ENCODE measurements around the gene PEX5L. TPM values are rescaled to one million over a fixed set of nuclear protein-coding genes. Genes with fewer than 3 reads are reported as not detected.
A peak's percentile ranks its signal among the peaks of the same experiment; 100 is the strongest.

The PEX5L gene
- total RNA-seq, 1 experiment from 2014 or later = 3.2 TPM

DNA sequence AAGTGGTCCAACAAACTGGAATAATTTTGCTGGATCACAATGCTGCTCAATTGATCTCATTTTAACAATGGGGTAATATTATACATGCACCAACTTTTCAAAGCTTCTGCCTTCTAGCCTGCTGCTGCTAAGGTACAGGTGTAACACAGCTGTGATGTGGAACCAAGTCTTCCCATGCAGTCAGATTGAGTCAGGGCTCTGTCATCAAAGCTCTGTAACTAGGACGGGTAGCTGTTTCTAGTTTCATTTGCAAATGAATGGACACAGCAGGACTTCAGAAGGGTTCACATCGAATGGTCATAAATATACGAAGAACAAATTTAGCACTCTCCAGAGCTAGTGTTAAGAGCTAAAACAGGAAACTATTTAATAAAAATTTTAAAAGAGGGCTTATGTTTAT is 194.7 kb downstream of the PEX5L start:
- no peak for DNase-seq (ENCODE audit: low spot score)
- Mint-ChIP-seq H3K27me3 (ENCODE audit: low read depth) (no peaks in the 10 kb centered on the region; the same call in 1 of the 2 replicates), H3K4me1 (peaks cover 28% of the 10 kb centered on the region), H3K9me3 (no peaks in the 10 kb centered on the region), H3K36me3 (no peaks in the 10 kb centered on the region), H3K4me3 (no peak overlapping the region), H3K27ac (no peak overlapping the region)
- POLR2A ChIA-PET = interaction anchor here (0.6 kb wide), 1 partner anchor 184 kb away, joined by 4 read pairs; no protein-coding TSS in a partner anchor
- CTCF ChIA-PET = interaction anchor here (0.5 to 1.1 kb wide), 5 partner anchors 10 to 254 kb away, joined by 3 to 4 read pairs (median 3); no protein-coding TSS in a partner anchor
- ATAC-seq = peak; percentile 80
- TF ChIP-seq IRF1 (CRISPR knock-in tag; IDR thresholded peaks at IDR 0.05) = no peak
- no peak for TF ChIP-seq NR1H2 (CRISPR knock-in tag; IDR thresholded peaks at IDR 0.05)
- no peak for TF ChIP-seq GTF2I (CRISPR knock-in tag; conservative IDR thresholded peaks at IDR 0.05)
- TF ChIP-seq ZNF121 (CRISPR knock-in tag; IDR thresholded peaks at IDR 0.05) = no peak
- TF ChIP-seq, protein P1, sequence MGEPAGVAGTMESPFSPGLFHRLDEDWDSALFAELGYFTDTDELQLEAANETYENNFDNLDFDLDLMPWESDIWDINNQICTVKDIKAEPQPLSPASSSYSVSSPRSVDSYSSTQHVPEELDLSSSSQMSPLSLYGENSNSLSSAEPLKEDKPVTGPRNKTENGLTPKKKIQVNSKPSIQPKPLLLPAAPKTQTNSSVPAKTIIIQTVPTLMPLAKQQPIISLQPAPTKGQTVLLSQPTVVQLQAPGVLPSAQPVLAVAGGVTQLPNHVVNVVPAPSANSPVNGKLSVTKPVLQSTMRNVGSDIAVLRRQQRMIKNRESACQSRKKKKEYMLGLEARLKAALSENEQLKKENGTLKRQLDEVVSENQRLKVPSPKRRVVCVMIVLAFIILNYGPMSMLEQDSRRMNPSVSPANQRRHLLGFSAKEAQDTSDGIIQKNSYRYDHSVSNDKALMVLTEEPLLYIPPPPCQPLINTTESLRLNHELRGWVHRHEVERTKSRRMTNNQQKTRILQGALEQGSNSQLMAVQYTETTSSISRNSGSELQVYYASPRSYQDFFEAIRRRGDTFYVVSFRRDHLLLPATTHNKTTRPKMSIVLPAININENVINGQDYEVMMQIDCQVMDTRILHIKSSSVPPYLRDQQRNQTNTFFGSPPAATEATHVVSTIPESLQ (CRISPR knock-in tag; IDR thresholded peaks at IDR 0.05) = no peak
- TF ChIP-seq HMGXB4 (CRISPR knock-in tag; IDR thresholded peaks at IDR 0.05) = no peak
- no peak for TF ChIP-seq KAT7 (CRISPR knock-in tag; IDR thresholded peaks at IDR 0.05; ENCODE audit: borderline replicate concordance)
- TF ChIP-seq NFATC4 (CRISPR knock-in tag; IDR thresholded peaks at IDR 0.05) = no peak
- TF ChIP-seq FOXP1 (CRISPR knock-in tag; IDR thresholded peaks at IDR 0.05; ENCODE audit: borderline replicate concordance) = no peak
- TF ChIP-seq, protein P2, sequence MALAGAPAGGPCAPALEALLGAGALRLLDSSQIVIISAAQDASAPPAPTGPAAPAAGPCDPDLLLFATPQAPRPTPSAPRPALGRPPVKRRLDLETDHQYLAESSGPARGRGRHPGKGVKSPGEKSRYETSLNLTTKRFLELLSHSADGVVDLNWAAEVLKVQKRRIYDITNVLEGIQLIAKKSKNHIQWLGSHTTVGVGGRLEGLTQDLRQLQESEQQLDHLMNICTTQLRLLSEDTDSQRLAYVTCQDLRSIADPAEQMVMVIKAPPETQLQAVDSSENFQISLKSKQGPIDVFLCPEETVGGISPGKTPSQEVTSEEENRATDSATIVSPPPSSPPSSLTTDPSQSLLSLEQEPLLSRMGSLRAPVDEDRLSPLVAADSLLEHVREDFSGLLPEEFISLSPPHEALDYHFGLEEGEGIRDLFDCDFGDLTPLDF (CRISPR knock-in tag; IDR thresholded peaks at IDR 0.05) = no peak
- TF ChIP-seq ESRRA (CRISPR knock-in tag; IDR thresholded peaks at IDR 0.05; ENCODE audit: borderline replicate concordance) = no peak
- TF ChIP-seq TEAD1 (CRISPR knock-in tag; IDR thresholded peaks at IDR 0.05) = no peak

- Mint-ChIP-seq H3K36me3 (no peaks in the 10 kb centered on the region), H3K4me1 (peaks cover 34% of the 10 kb centered on the region), H3K27ac (no peak overlapping the region), H3K4me3 (no peak overlapping the region), H3K9me3 (no peaks in the 10 kb centered on the region), H3K27me3 (ENCODE audit: low read depth) (no peaks in the 10 kb centered on the region; the same call in 1 of the 2 replicates)
- DNase-seq (ENCODE audit: low spot score) (no peak), ATAC-seq (no peak)
- POLR2A ChIA-PET = interaction anchor here (0.6 kb wide), 1 partner anchor 357 kb away, joined by 3 read pairs; no protein-coding TSS in a partner anchor
- CTCF ChIA-PET = no interaction called here
- TF ChIP-seq PRDM15 (CRISPR knock-in tag; IDR thresholded peaks at IDR 0.05) (no peak), SMAD3 (CRISPR knock-in tag; IDR thresholded peaks at IDR 0.05; ENCODE audit: borderline replicate concordance) (no peak), OVOL2 (CRISPR knock-in tag; IDR thresholded peaks at IDR 0.05; ENCODE audit: borderline replicate concordance) (no peak), KAT7 (CRISPR knock-in tag; IDR thresholded peaks at IDR 0.05; ENCODE audit: borderline replicate concordance) (no peak), TEAD4 (CRISPR knock-in tag; IDR thresholded peaks at IDR 0.05) (no peak), ZNF423 (CRISPR knock-in tag; IDR thresholded peaks at IDR 0.05) (no peak), ATF2 (CRISPR knock-in tag; IDR thresholded peaks at IDR 0.05; ENCODE audit: borderline replicate concordance, low read depth) (no peak)
- TF ChIP-seq, protein P2 (CRISPR knock-in tag; IDR thresholded peaks at IDR 0.05) = no peak
- TF ChIP-seq, protein P3, sequence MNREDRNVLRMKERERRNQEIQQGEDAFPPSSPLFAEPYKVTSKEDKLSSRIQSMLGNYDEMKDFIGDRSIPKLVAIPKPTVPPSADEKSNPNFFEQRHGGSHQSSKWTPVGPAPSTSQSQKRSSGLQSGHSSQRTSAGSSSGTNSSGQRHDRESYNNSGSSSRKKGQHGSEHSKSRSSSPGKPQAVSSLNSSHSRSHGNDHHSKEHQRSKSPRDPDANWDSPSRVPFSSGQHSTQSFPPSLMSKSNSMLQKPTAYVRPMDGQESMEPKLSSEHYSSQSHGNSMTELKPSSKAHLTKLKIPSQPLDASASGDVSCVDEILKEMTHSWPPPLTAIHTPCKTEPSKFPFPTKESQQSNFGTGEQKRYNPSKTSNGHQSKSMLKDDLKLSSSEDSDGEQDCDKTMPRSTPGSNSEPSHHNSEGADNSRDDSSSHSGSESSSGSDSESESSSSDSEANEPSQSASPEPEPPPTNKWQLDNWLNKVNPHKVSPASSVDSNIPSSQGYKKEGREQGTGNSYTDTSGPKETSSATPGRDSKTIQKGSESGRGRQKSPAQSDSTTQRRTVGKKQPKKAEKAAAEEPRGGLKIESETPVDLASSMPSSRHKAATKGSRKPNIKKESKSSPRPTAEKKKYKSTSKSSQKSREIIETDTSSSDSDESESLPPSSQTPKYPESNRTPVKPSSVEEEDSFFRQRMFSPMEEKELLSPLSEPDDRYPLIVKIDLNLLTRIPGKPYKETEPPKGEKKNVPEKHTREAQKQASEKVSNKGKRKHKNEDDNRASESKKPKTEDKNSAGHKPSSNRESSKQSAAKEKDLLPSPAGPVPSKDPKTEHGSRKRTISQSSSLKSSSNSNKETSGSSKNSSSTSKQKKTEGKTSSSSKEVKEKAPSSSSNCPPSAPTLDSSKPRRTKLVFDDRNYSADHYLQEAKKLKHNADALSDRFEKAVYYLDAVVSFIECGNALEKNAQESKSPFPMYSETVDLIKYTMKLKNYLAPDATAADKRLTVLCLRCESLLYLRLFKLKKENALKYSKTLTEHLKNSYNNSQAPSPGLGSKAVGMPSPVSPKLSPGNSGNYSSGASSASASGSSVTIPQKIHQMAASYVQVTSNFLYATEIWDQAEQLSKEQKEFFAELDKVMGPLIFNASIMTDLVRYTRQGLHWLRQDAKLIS (CRISPR knock-in tag; IDR thresholded peaks at IDR 0.05; ENCODE audit: borderline replicate concordance) = no peak
These were observed 195.8 kb downstream of the PEX5L start for GRCh38 chr3:179840985-179841384.

Measured in WTC11 (cell line).